HL-60 (cell line): Measurements from ENCODE around the gene YIPF6.

Experiments
- CTCF ChIP-seq: IDR thresholded peaks from one replicate; pipeline ENCODE4 v1.5.1; 2011; ENCODE audit warnings: low read length, control low read depth, inconsistent platforms; ENCODE audit not compliant: insufficient read depth
- GABPA ChIP-seq: IDR thresholded peaks from 2 replicates; pipeline ENCODE4 v1.6.1; 2012; ENCODE audit warnings: low read depth
- POLR2AphosphoS5 ChIP-seq: IDR thresholded peaks from 2 replicates; pipeline ENCODE4 v1.6.1; 2012; ENCODE audit warnings: low read depth

GRCh38 chrX:68568136-68568535, 69.3 kb downstream of the YIPF6 start:
- TF ChIP-seq CTCF (no peak), POLR2AphosphoS5 (no peak), GABPA (no peak)
